Measurements from ENCODE around the gene SPG7.

SPG7 gene

DNA sequence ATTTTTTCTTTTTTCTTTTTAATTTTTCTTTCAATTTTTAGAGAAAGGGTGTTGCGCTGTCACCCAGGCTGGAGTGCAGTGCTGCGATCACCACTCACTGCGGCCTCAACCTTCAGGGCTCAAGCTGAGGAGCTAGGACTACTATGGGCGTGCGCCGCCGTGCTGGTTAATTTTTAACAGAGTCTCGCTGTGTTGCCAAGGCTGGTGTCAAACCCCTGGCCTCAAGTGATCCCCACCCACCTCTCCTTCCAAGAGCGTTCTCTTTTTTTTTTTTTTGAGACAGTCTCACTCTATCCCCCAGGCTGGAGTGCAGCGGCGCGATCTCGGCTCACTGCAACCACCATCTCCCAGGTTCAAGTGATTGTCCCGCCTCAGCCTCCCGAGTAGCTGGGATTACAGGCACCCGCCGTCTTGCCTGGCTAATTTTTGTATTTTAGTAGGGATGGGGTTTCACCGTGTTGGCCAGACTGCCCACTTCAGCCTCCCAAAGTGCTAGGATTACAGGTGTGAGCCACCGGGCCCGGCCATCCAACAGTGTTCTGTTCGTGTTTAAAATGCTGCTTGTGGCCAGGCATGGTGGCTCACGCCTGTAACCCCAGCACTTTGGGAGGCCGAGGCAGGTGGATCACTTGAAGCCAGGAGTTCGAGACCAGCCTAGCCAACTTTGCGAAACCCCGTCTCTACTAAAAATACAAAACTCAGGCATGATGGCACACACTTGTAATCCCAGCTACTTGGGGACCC is 37.8 kb downstream of the SPG7 start:
- no peak for DNase-seq

DNA sequence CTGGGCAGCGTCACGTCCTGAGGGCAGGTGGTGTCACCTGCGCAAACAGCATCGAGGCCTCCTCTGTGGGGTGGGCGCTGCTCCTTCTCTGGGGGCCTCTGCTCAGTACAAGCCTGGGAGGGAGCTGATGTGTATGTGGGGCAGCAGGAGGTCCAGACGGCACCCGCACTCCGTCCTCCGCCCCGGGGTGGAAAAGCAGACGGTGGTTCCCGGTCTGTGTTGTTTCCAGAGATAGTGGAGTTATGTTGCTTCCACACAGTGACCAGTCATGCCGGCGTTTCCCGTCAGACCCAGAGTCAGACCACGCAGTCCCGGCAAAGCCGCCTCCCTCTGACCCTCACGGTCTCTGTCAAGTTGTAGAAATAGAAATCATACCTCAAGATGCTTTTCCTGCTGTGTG is 38.6 kb downstream of the SPG7 start:
- DNase-seq: no peak

DNA sequence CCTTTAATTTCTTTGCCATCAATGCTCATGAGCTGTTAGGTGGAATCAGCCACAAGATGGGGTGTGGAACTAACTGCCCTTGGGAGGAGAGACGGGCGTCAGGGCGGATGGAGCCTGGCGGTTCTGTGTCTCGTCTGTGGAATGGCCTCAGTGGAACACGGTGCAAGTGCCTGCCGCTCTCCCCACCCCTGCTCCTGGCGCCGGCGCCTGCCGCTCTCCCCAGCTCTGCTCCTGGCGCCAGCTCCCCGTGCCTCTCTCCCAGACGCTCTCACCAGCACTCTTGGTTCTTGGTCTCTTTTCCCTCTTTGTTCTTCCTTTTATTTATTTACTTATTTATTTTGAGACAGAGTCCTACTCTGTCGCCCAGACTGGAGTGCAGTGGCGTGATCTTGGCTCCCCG is 39.1 kb downstream of the SPG7 start:
- no peak for DNase-seq

DNA sequence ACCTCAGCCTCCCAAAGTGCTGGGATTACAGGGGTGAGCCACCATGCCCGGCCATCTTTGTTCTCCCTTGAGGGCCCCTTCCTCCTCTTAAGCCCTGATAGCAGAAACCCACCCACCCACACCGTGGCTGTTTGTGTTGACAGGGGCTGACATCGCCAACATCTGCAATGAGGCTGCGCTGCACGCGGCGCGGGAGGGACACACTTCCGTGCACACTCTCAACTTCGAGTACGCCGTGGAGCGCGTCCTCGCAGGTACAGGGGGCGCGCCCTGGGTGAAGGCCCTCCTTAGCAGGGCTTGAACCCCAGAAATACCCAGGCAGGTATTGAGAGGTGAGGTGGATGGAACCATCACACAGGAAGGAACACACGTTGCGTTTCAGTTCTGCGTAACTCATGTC is 39.7 kb downstream of the SPG7 start:
- DNase-seq: no peak

DNA sequence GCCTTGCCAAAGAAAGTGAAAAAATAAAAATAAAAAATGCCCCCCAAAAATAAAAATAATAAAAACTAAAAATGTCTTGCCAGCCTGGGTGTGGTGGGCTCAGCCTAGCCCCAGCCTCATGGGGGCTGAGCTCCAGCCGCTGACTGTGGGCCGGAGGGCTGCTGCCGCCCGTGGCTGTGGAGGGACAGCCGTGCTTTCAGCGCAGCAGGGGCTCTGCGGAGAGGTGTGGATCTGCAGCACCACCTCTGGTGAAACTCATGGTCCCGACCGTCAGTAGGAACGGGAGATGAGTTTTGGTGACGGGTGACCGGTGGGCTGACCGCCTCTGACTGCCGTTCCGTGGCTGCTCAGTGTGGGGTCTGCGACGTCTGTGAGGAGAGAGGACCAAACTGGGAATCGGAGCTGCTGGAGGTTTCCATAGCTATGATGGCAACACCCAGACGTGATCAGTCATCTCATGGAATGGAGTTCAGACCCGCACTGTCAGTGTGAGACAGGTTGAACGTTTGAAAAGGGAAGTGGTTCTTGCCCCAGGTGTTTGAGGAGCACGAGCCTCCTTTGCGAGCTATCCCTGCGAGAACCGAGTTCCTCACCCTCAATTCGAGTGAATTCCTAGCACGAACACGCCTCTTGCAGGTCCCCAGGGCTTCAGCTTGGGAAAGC is 40.3 kb downstream of the SPG7 start:
- DNase-seq: no peak

DNA sequence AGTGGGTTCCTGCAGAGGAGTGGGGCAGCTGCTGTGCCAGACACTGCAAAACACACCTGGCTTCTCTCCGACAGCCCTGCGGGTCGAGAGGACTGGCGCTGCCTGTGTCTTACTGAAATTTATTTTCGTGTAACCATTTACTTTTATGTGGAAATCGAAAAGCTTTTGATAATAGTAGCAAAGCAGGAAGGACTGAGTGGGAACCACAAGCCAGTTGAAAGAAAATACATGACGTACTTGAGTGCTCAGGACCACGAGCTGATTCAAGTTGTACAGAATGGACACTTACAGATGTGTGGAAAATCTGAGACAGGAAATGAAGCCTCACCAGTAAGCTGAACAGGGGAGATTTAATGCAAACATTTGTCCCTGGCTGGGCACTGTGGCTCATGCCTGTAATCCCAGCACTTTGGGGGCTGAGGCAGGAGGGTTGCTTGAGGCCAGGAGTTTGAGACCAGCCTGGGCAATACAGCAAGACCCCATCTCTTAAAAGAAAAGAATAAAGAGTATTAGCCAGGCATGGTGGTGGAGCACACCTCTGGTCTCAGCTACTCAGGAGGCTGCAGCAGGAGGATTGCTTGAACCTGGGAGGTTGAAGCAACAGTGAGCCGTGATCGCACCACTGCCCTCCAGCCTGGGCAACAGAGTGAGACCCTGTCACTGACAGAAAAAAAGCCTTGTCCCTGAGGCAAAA is 41.0 kb downstream of the SPG7 start:
- no peak for DNase-seq

DNA sequence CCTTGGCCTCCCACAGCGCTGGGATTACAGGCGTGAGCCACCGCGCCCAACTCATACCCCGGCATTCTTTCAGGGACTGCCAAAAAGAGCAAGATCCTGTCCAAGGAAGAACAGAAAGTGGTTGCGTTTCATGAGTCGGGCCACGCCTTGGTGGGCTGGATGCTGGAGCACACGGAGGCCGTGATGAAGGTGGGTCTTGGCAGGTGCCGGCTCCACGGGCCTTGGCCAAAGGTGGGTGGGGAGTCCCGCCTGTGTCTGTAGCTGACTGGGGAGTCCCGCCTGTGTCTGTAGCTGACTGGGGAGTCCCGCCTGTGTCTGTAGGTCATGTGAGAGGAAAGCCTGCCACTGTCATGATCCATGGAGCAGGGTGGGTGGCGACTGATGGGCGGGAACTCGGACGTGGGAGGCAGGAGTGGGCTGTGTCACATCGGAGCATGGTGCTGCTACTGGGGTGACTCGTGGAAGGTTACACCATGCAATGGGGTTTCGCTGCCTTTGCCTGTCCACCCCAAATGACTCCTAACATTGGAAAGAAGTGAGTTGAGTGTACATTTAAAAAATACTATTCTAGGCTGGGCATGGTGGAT is 42.3 kb downstream of the SPG7 start:
- no peak for DNase-seq

DNA sequence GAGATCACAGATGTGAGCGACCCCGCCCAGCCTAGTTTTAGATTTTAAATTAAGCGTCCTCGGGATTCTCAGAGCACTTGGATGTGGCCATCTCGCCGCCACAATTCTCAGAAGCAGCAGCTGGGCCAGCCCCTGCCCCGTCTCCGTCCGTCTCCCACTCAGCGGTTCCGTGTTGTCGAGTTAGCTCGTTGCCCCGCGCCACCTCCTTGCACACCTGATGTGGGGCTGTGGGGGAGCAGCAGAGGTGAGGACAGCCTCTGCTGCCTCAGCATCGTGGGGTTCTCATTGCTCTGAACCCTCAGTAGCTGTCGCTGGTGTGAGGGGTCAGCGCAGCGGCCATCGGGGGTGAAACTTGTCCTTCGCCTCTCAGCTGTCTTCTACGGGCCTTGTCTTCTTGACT is 44.1 kb downstream of the SPG7 start:
- DNase-seq: no peak

DNA sequence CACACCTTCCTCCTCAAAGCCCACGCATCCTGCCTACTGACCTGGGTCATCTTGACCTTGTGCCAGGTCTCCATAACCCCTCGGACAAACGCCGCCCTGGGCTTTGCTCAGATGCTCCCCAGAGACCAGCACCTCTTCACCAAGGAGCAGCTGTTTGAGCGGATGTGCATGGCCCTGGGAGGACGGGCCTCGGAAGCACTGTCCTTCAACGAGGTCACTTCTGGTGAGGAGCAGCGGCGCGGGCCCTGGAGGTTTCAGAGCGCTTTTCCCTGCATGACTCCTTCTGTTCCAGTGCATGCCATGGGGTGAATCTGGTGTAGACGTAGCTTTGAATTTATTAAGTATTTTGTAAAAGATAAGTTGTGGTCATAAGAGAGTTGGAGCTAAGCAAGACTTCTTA is 44.7 kb downstream of the SPG7 start:
- no peak for DNase-seq

DNA sequence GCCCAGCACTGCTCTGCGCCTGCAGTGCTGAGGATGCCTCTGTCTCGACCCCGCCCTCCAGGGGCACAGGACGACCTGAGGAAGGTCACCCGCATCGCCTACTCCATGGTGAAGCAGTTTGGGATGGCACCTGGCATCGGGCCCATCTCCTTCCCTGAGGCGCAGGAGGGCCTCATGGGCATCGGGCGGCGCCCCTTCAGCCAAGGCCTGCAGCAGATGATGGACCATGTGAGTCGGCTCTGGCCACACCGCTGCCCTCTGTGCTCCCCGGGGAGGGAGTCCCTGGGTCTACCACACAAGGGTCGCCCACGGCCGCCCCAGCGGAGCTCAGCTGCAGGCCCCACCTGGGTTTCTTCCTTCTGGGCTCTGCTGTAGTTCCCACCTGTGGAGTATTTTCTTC is 45.5 kb downstream of the SPG7 start:
- DNase-seq: no peak

DNA sequence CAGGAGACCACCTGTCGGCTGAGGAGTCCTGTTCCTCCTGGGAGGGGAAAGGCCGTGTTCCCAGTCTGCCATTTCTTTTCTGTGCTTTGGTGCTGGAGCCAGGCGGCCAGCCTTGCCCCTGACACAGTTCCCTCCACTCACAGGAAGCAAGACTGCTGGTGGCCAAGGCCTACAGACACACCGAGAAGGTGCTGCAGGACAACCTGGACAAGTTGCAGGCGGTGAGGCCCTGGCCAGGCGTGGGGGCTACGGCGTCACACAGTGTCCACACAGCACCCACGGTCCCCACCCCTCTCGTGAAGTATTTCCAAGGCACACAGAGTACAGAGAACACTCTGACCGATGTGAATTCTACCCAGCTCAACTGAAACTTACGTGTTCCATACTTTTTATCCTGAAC is 46.1 kb downstream of the SPG7 start:
- DNase-seq: no peak

DNA sequence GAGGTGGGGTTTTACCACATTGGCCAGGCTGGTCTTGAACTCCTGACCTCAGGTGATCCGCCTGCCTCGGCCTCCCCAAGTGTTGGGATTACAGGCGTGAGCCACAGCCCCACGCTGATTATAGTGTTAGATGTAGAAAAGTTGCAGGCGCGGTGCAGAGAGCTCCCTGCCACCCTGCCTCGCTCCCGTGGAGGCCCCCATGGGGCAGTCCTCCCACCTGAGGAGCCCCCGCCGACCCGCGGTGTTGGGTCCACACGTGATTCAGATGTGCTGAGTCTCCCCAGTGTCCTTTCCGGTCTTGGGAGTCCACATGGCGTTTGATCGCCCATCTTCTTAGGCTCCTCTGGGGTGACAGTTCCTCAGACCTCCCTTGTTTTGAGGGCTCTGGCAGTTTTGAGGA is 47.1 kb downstream of the SPG7 start:
- DNase-seq: no peak

DNA sequence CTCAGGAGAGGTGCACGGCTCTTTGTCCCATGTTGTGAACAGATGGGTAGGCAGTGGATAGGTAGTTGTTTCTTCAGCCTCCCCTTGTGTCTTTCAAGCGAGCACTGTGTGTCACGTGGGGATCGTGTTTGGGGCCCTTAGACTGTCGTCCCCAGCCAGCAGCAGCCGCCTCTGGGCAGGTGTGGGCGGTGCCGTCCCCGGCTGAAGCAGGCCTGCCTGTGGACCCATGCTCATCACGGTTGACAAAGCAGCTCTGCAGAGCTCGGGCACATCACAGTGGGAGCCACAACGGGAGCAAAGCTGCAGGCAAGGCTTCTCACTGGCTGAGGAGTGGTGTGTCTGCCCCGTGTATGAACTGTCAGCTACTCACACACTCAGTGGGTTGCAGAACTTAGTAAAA is 47.6 kb downstream of the SPG7 start:
- DNase-seq: no peak

DNA sequence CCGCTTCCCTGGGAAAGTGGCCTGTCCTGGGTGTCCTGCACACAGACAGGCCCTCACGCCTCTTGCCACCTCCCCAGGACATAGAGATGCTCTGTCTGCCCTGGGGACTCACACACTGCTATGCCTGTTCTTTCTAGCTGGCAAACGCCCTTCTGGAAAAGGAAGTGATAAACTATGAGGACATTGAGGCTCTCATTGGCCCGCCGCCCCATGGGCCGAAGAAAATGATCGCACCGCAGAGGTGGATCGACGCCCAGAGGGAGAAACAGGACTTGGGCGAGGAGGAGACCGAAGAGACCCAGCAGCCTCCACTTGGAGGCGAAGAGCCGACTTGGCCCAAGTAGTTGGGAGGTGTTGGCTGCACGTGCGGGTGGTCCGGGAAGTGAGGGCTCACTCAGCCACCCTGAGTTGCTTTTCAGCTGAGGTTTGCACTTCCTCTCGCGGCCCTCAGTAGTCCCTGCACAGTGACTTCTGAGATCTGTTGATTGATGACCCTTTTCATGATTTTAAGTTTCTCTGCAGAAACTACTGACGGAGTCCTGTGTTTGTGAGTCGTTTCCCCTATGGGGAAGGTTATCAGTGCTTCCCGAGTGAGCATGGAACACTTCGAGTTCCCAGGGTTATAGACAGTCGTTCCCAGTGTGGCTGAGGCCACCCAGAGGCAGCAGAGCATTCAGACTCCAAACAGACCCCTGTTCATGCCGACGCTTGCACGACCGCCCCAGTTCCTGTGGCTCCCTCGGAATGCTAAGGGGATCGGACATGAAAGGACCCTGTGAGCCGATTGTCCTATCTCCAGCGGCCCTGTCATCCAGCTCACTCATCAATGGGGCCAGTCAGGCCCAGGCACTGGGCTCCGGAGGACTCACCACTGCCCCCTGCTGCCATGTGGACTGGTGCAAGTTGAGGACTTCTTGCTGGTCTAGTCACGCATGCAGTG is 48.8 kb downstream of the SPG7 start:
- DNase-seq: peak in 55 of 56 donors; percentile 48 to 98 (median 85)

DNA sequence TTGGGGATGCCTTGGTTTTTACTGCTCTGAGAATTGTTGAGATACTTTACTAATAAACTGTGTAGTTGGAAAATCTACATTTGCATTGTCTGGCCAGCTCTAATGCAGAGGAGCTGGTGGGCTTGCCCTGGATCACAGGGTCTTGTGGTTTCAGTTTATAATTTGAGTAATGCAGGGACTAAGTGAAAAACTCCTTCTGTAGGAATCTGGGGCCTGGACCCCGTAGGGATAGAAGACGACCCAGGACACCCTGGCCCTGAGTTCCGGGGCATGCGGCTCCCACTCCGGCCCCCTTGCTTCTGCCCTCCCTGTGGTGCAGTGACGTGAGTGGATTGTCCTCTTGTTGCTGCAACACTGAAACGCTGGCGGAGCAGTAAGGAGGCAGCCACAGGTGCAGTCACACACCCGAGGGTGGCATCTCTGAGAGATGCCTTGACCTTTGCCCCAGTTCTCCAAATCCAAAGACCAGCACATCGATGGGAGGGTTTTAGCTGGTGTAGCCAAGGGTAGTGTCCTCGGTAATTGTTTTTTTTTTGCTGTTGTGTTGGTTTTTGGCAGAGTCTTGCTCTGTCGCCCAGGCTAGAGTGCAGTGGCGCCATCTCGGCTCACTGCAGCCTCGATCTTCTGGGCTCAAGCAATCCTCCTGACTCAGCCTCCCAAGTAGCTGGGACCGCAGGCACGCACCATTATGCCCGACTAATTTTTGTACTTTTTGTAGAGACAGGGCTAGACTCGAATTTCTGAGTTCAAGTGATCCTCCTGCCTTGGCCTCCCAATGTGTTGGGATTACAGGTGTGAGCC is 49.7 kb downstream of the SPG7 start:
- DNase-seq: no peak

DNA sequence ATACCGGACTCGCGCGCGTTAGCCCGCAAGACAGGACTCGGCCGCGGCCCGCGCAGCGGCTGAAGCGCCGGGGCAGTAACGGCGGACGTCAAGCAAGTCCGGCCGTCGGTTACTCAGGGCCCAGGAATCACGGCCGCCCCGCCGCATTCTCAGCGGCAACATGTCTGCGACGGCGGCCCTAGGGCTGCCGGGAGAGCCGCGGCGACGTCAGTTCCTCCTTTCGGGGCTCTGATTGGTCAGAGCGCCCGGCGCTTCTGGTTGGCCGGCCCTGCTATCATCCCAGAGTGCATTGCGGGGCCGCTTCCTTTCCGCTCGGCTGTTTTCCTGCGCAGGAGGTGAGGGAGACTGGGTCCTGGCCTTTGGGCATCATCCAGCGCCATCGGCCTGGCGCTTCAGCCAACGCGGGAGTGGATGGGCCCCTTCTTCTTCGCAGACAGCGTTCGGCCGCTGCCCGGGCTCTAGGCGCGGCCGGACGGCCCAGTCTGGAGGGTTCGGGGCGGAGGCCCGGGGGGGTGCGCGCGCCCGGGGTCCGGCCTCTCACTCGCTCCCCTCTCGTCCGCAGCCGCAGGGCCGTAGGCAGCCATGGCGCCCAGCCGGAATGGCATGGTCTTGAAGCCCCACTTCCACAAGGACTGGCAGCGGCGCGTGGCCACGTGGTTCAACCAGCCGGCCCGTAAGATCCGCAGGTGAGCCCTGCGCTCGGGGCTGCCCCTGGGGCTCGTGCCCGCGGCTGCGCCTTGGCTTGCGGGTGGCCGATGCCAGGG is 52.4 kb downstream of the SPG7 start, which contains the start of gene RPL13:
Gene RPL13 (plus strand): TSS at position 305 of the 764 bp plus-strand sequence. CDS start 278 bp downstream, at position 583.
- DNase-seq: peak; percentile 45 to 96 (median 90)

DNA sequence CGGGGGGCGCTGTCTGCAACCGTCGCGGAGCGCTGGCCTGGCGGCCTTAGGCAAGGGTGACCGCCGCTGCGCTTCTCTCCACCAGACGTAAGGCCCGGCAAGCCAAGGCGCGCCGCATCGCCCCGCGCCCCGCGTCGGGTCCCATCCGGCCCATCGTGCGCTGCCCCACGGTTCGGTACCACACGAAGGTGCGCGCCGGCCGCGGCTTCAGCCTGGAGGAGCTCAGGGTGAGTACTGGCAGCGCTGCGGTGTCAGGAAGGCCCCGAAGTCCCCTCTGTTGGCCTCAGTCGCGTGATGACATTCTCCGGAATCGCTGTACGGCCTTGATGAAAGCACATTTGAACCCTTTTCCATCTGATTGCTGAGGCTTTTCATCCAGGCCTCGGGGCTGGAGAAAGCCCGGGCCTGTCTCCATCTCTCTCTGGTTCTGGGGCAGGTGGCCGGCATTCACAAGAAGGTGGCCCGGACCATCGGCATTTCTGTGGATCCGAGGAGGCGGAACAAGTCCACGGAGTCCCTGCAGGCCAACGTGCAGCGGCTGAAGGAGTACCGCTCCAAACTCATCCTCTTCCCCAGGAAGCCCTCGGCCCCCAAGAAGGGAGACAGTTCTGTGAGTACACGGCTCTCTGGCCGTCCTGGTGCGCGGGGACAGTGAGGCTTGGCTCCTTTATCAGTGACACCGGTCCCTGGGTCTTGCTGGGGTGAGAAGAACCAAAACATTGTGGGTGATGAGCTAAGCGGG is 53.1 kb downstream of the SPG7 start:
- DNase-seq: no peak

DNA sequence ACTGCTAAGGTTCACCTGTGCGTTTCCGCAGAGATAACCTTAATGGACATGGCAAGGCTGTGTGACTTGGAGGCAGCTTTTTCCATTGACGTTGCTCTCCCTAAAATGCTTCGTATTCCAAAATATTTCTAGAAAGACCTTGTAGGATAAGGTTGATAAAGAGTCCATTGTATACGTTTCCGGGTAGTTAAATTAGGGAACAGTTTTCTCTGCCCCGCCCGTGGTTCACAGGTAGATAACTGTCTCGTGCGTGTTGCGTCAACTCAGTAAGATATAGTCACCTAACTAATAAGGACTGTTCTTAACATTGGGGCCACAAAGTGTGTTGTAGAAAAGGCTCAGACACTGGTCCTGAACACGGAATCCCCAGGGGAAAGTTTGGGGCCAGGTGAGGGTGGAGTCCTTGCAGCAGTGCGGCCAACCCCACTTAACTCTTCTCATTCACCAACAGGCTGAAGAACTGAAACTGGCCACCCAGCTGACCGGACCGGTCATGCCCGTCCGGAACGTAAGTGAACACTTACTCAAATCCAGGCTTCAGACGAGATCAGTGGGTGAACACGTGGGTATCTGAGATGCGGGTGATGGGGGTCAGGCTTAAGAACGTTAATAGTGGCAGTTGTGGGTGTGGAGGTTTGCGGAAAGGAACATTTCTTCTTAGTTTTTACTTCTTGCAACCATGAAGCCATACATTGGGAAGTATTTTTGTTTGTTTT is 53.8 kb downstream of the SPG7 start:
- DNase-seq: no peak
